OCI-LY7 (cell line): ENCODE measurements around the gene CCN6. TPM values are rescaled to one million over a fixed set of nuclear protein-coding genes. Genes with fewer than 3 reads are reported as not detected.

ENCODE experiments used
- BruUV-seq: library from RNA; stranded (reverse); fragments of 400-500 nt; replicated peaks from 2 replicates; lab custom pipeline; 2021; lab: Mats Ljungman, UMichigan
- CTCF ChIA-PET: fragments of 300-600 bp; sonication (Branson Sonifier 250); formaldehyde crosslinking; loops from one replicate; lab custom pipeline; 2022; ENCODE audit warnings: antibody characterized with exemption; ENCODE audit not compliant: unreplicated experiment; lab: Charles Lee
- POLR2A ChIA-PET: fragments of 300-600 bp; sonication (Branson Sonifier 250); formaldehyde crosslinking; loops from one replicate; lab custom pipeline; 2022; ENCODE audit warnings: antibody characterized with exemption; lab: Charles Lee
- DNase-seq: peaks from one replicate; pipeline ENCODE4 v3.0.0-alpha.2; 2015; ENCODE audit warnings: low spot score
- H2AFZ ChIP-seq: fragments of 200-600 bp; sonication (generic), shearing (Covaris generic); 2 replicates; pipeline ENCODE4 v1.6.1; 2014; ENCODE audit warnings: mild to moderate bottlenecking, antibody characterized with exemption, low read length, moderate library complexity
- H3K27ac ChIP-seq: fragments of 200-600 bp; sonication (generic); 2 replicates; pipeline ENCODE4 v1.5.1; 2014; ENCODE audit warnings: mixed run types, low read depth, mild to moderate bottlenecking, moderate library complexity, low read length, inconsistent platforms; ENCODE audit not compliant: poor library complexity, severe bottlenecking
- H3K36me3 ChIP-seq: fragments of 200-600 bp; sonication (generic); 2 replicates; pipeline ENCODE4 v1.6.1; 2014; ENCODE audit warnings: mild to moderate bottlenecking, antibody characterized with exemption, low read length, moderate library complexity, mixed read lengths; ENCODE audit not compliant: insufficient read depth
- H3K4me1 ChIP-seq: fragments of 200-600 bp; sonication (generic); 2 replicates; pipeline ENCODE4 v1.5.1; 2014; ENCODE audit warnings: mild to moderate bottlenecking, low read length; ENCODE audit not compliant: insufficient read depth, poor library complexity, severe bottlenecking
- H3K4me2 ChIP-seq: fragments of 200-600 bp; sonication (generic); 2 replicates; pipeline ENCODE4 v1.6.1; 2014; ENCODE audit warnings: mild to moderate bottlenecking, low read length
- H3K4me3 ChIP-seq: fragments of 200-600 bp; sonication (generic); 2 replicates; pipeline ENCODE4 v1.5.1; 2014; ENCODE audit warnings: mild to moderate bottlenecking, low read depth, low read length; ENCODE audit not compliant: poor library complexity, severe bottlenecking
- H3K79me2 ChIP-seq: fragments of 200-600 bp; sonication (generic); 2 replicates; pipeline ENCODE4 v1.6.1; 2016; ENCODE audit warnings: low read depth, mild to moderate bottlenecking, low read length, moderate library complexity, mixed read lengths; ENCODE audit not compliant: insufficient read depth
- H3K9me2 ChIP-seq: fragments of 200-600 bp; sonication (generic); 2 replicates; pipeline ENCODE4 v1.6.1; 2016; ENCODE audit warnings: mild to moderate bottlenecking, low read length, mixed read lengths; ENCODE audit not compliant: insufficient read depth
- H3K9me3 ChIP-seq: fragments of 200-600 bp; sonication (generic); 2 replicates; pipeline ENCODE4 v1.6.1; 2014; ENCODE audit warnings: mild to moderate bottlenecking, mixed run types, low read length, mixed read lengths
- H4K20me1 ChIP-seq: fragments of 200-600 bp; sonication (generic); 2 replicates; pipeline ENCODE4 v1.6.1; 2014; ENCODE audit warnings: mild to moderate bottlenecking, antibody characterized with exemption, low read length, moderate library complexity, mixed read lengths; ENCODE audit not compliant: insufficient read depth
- EZH2phosphoT487 ChIP-seq: fragments of 200-600 bp; sonication (generic); IDR thresholded peaks from 2 replicates; pipeline ENCODE4 v1.6.1; 2018; ENCODE audit warnings: low read depth, borderline replicate concordance, mild to moderate bottlenecking, mixed run types, antibody characterized with exemption, low read length, moderate library complexity, mixed read lengths
- intact Hi-C: fragments of 100-400 bp; cut with micrococcal nuclease; formaldehyde crosslinking; loops from one replicate; pipeline ENCODE4 v1.10.0; 2022; ENCODE audit not compliant: unreplicated experiment
- total RNA-seq, 2 experiments: library from RNA; depleted of rRNA in 1 of 2; stranded (reverse); fragments of >200 nt in 1 of 2; shearing (Covaris generic) in 1 of 2; gene quantifications; 2 replicates each; pipeline ENCODE4 v1.2.3, GENCODE V29; 2014 to 2022
- TF ChIP-seq, protein P1 (sequence below): fragments of 200-600 bp; sonication (generic); conservative IDR thresholded peaks from 2 replicates; pipeline ENCODE4 v1.5.1; 2014; ENCODE audit warnings: mild to moderate bottlenecking, antibody characterized with exemption, low read length, moderate library complexity, mixed read lengths

The CCN6 gene
- total RNA-seq, 2 experiments from 2014 or later, result not detected

- Histone ChIP-seq H3K9me2 (no peaks in the 10 kb centered on the region), H3K4me2 (no peak overlapping the region), H2AFZ (no peak overlapping the region), H4K20me1 (no peaks in the 10 kb centered on the region), H3K79me2 (no peaks in the 10 kb centered on the region), H3K9me3 (no peaks in the 10 kb centered on the region), H3K27ac (no peak overlapping the region), H3K4me1 (no peaks in the 10 kb centered on the region), H3K36me3 (no peaks in the 10 kb centered on the region), H3K4me3 (no peak overlapping the region)
- no peak for DNase-seq
- intact Hi-C loops, result no loop called here
- CTCF ChIA-PET, result no interaction called here
- no peak for TF ChIP-seq EZH2phosphoT487
- POLR2A ChIA-PET, result interaction anchor here (0.6 to 1.0 kb wide), 5 partner anchors 9 to 306 kb away, joined by 3 to 4 read pairs (median 3); no protein-coding TSS in a partner anchor
- BruUV-seq, result no TSS peak
Observed at GRCh38 chr6:112117554-112117953, 63.6 kb downstream of the CCN6 start.

- Histone ChIP-seq H3K9me2 (no peaks in the 10 kb centered on the region), H3K79me2 (no peaks in the 10 kb centered on the region), H3K4me2 (no peak overlapping the region), H3K4me3 (no peak overlapping the region), H4K20me1 (no peaks in the 10 kb centered on the region), H3K4me1 (no peaks in the 10 kb centered on the region), H3K36me3 (no peaks in the 10 kb centered on the region), H3K9me3 (no peaks in the 10 kb centered on the region), H3K27ac (no peak overlapping the region), H2AFZ (no peak overlapping the region)
- no peak for DNase-seq
- TF ChIP-seq EZH2phosphoT487, result no peak
- TF ChIP-seq, protein P1, sequence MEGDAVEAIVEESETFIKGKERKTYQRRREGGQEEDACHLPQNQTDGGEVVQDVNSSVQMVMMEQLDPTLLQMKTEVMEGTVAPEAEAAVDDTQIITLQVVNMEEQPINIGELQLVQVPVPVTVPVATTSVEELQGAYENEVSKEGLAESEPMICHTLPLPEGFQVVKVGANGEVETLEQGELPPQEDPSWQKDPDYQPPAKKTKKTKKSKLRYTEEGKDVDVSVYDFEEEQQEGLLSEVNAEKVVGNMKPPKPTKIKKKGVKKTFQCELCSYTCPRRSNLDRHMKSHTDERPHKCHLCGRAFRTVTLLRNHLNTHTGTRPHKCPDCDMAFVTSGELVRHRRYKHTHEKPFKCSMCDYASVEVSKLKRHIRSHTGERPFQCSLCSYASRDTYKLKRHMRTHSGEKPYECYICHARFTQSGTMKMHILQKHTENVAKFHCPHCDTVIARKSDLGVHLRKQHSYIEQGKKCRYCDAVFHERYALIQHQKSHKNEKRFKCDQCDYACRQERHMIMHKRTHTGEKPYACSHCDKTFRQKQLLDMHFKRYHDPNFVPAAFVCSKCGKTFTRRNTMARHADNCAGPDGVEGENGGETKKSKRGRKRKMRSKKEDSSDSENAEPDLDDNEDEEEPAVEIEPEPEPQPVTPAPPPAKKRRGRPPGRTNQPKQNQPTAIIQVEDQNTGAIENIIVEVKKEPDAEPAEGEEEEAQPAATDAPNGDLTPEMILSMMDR, result no peak
- intact Hi-C loops, result no loop called here
- ChIA-PET POLR2A (interaction anchor here (0.7 to 1.0 kb wide), 4 partner anchors 10 to 23 kb away, joined by 3 to 4 read pairs (median 3); no protein-coding TSS in a partner anchor), CTCF (no interaction called here)
- no TSS peak for BruUV-seq
Observed at GRCh38 chr6:112118034-112118433, 64.1 kb downstream of the CCN6 start.

Other genes starting within 250 kb of the CCN6 start
- gene FYN, start 180.7 kb upstream of the CCN6 start, total RNA-seq (2014; rRNA removed; shearing (Covaris generic)), result 57.3 and 65.3 TPM in 2 replicates
- 92.9 and 109 TPM in 2 replicates for gene FYN, start 180.7 kb upstream of the CCN6 start, total RNA-seq (2022)
- gene TUBE1, start 33.4 kb downstream of the CCN6 start, total RNA-seq (2014; rRNA removed; shearing (Covaris generic)), result 27.9 and 35.6 TPM in 2 replicates
- 32.6 and 35.7 TPM in 2 replicates for gene TUBE1, start 33.4 kb downstream of the CCN6 start, total RNA-seq (2022)
- 3.7 and 14.9 TPM in 2 replicates for gene FAM229B, start 33.5 kb downstream of the CCN6 start, total RNA-seq (2014; rRNA removed; shearing (Covaris generic))
- 6.2 and 8.2 TPM in 2 replicates for gene FAM229B, start 33.5 kb downstream of the CCN6 start, total RNA-seq (2022)
- not detected in 2 replicates for gene LAMA4, start 200.5 kb downstream of the CCN6 start, total RNA-seq (2014; rRNA removed; shearing (Covaris generic))
- not detected in 2 replicates for gene LAMA4, start 200.5 kb downstream of the CCN6 start, total RNA-seq (2022)